K562 (cell line): ENCODE measurements around the gene SLC25A1. TPM values are rescaled to one million over a fixed set of nuclear protein-coding genes. Genes with fewer than 3 reads are reported as not detected.
A peak's percentile ranks its signal among the peaks of the same experiment; 100 is the strongest.

ENCODE experiments used
- ATAC-seq: fragments of 200-7000 bp; cut with Tn5 transposase; 3 replicates; pipeline ENCODE4 v1.9.1; 2020; ENCODE audit warnings: moderate library complexity
- BruUV-seq: library from RNA; stranded (reverse); fragments of 400-500 nt; replicated peaks from 2 replicates; lab custom pipeline; 2021; lab: Mats Ljungman, UMichigan
- CTCF ChIA-PET: fragments of 300-600 bp; formaldehyde crosslinking; extraction: SDS; loops from one replicate; lab custom pipeline; 2021; ENCODE audit warnings: low intra/inter-chr PET ratio; lab: Yijun Ruan, JAX
- POLR2A ChIA-PET: fragments of 300-600, 350-650 bp; sonication (Branson Sonifier 250); formaldehyde crosslinking; extraction: SDS; loops from one replicate; lab custom pipeline; 2021; ENCODE audit warnings: antibody characterized with exemption, inconsistent platforms; lab: Yijun Ruan, JAX
- DNase-seq, 4 experiments: peaks; one replicate each; pipeline versions ENCODE4 v3.0.0 to v3.0.0-alpha.2; 2011 to 2018; ENCODE audit warnings: low spot score in 3 of 4, mixed read lengths in 3 of 4; ENCODE audit errors: extremely low read depth in 1 of 4
- FAIRE-seq: peaks from 2 replicates; lab custom pipeline; 2011; peaks lifted over from hg19 to GRCh38; lab: Jason Lieb, UNC
- H2AFZ ChIP-seq: 2 replicates; pipeline ENCODE4 v1.6.0; 2011; ENCODE audit warnings: low read depth, low read length, control low read depth, inconsistent platforms
- H3K27ac ChIP-seq: fragments of 200-600 bp; 3 replicates; pipeline ENCODE4 v1.8.0; 2011; ENCODE audit warnings: low read depth, mild to moderate bottlenecking, control low read depth, inconsistent platforms, low read length, moderate library complexity, mixed read lengths; ENCODE audit errors: extremely low read depth
- H3K27me3 ChIP-seq, 2 experiments: fragments of 300-600 bp in 1 of 2; 2 replicates in 1 of 2; 3 replicates in 1 of 2; pipeline versions ENCODE4 v1.6.0 to v1.8.0; 2011; ENCODE audit warnings: inconsistent platforms in 2 of 2, low read length in 2 of 2, mild to moderate bottlenecking in 1 of 2, mixed read lengths in 1 of 2, moderate library complexity in 1 of 2; ENCODE audit not compliant: control insufficient read depth in 2 of 2, insufficient read depth in 2 of 2
- H3K36me3 ChIP-seq: fragments of 300-600 bp; 3 replicates; pipeline ENCODE4 v1.8.0; 2011; ENCODE audit warnings: mild to moderate bottlenecking, low read length, inconsistent platforms; ENCODE audit not compliant: control insufficient read depth, insufficient read depth
- H3K4me1 ChIP-seq, 2 experiments: fragments of 200-600 bp in 1 of 2; replicated peaks in 1 of 2; 2 replicates in 1 of 2; 3 replicates in 1 of 2; pipeline versions ENCODE4 v1.5.1 to v1.8.0; 2011; ENCODE audit warnings: inconsistent platforms in 2 of 2, low read length in 2 of 2, mild to moderate bottlenecking in 1 of 2, mixed read lengths in 1 of 2, moderate library complexity in 1 of 2; ENCODE audit not compliant: control insufficient read depth in 2 of 2, insufficient read depth in 2 of 2
- H3K4me2 ChIP-seq: 2 replicates; pipeline ENCODE4 v1.6.1; 2011; ENCODE audit warnings: low read length, control low read depth, inconsistent platforms, mixed read lengths; ENCODE audit not compliant: insufficient read depth
- H3K4me3 ChIP-seq: fragments of 200-600 bp; sonication (generic), shearing (Covaris generic); 2 replicates; pipeline ENCODE4 v1.5.1; 2016; ENCODE audit warnings: control low read depth, inconsistent platforms
- H3K79me2 ChIP-seq: fragments of 200-600 bp; 3 replicates; pipeline ENCODE4 v1.8.0; 2011; ENCODE audit warnings: low read length, inconsistent platforms; ENCODE audit not compliant: control insufficient read depth, insufficient read depth
- H3K9ac ChIP-seq, 2 experiments: 2 replicates each; pipeline versions ENCODE4 v1.6.0 to v1.6.1; 2011; ENCODE audit warnings: low read depth in 2 of 2, low read length in 2 of 2, control low read depth in 1 of 2, inconsistent platforms in 1 of 2, mild to moderate bottlenecking in 1 of 2, mixed read lengths in 1 of 2; ENCODE audit not compliant: insufficient read depth in 1 of 2
- H3K9me1 ChIP-seq: one replicate; pipeline ENCODE4 v1.6.0; 2011; ENCODE audit warnings: inconsistent platforms, mild to moderate bottlenecking, low read length, moderate library complexity; ENCODE audit not compliant: control insufficient read depth, insufficient read depth
- H3K9me3 ChIP-seq: replicated peaks from 2 replicates; pipeline ENCODE4 v1.5.1; 2011; ENCODE audit warnings: low read depth, low read length, inconsistent platforms; ENCODE audit not compliant: control insufficient read depth, insufficient read depth
- H4K20me1 ChIP-seq: replicated peaks from 2 replicates; pipeline ENCODE4 v1.6.1; 2011; ENCODE audit warnings: low read length, inconsistent platforms, mixed read lengths; ENCODE audit not compliant: control insufficient read depth, insufficient read depth
- ARNT ChIP-seq, 2 experiments: fragments of 450-650 bp; IDR thresholded peaks; 2 replicates each; pipeline ENCODE4 v1.6.1; 2016; ENCODE audit warnings: mild to moderate bottlenecking in 1 of 2
- BHLHE40 ChIP-seq: IDR thresholded peaks from 2 replicates; pipeline ENCODE4 v1.6.1; 2011; ENCODE audit warnings: low read length, improper control_type of control experiment
- CBX3 ChIP-seq, 2 experiments: IDR thresholded peaks; 1 replicate in 1 of 2; 2 replicates in 1 of 2; pipeline ENCODE4 v1.6.1; 2012; ENCODE audit warnings: inconsistent platforms in 2 of 2, low read length in 2 of 2, borderline replicate concordance in 1 of 2, control low read depth in 1 of 2
- KDM1A ChIP-seq, 2 experiments: fragments of 450-650 bp; IDR thresholded peaks; 2 replicates each; pipeline ENCODE4 v1.6.1; 2016; ENCODE audit warnings: mild to moderate bottlenecking in 2 of 2
- POLR2G ChIP-seq: fragments of 200-400 bp; formaldehyde crosslinking; IDR thresholded peaks from 2 replicates; pipeline ENCODE4 v1.6.1; 2017; ENCODE audit warnings: low read depth, mild to moderate bottlenecking, antibody characterized with exemption, low read length, moderate library complexity
- SAP30 ChIP-seq: fragments of 200-600 bp; sonication (generic); IDR thresholded peaks from 2 replicates; pipeline ENCODE4 v1.6.1; 2012; ENCODE audit warnings: borderline replicate concordance, low read depth, mild to moderate bottlenecking, moderate library complexity, low read length, control low read depth, inconsistent platforms; ENCODE audit not compliant: insufficient read depth, poor library complexity, severe bottlenecking
- SETDB1 ChIP-seq: IDR thresholded peaks from one replicate; pipeline ENCODE4 v1.6.1; 2012; ENCODE audit warnings: low read length, control low read depth, inconsistent platforms
- TCF7L2 ChIP-seq: fragments of 150-350 bp; IDR thresholded peaks from 2 replicates; pipeline ENCODE4 v1.6.1; 2016; ENCODE audit warnings: low read depth, mild to moderate bottlenecking, low read length, moderate library complexity
- WHSC1 ChIP-seq: IDR thresholded peaks from one replicate; pipeline ENCODE4 v1.6.1; 2012; ENCODE audit warnings: low read length, control low read depth, inconsistent platforms
- ZNF707 ChIP-seq: fragments of 250-450 bp; sonication (Bioruptor Pico); conservative IDR thresholded peaks from 2 replicates; pipeline ENCODE4 v1.8.0; 2022; ENCODE audit warnings: inconsistent platforms, mild to moderate bottlenecking, moderate library complexity
- WGBS: fragments of 100-300 bp; shearing (Covaris generic); methylation state at CpG from one replicate; pipeline ENCODE4 v1.1.6; 2016; ENCODE audit warnings: low coverage, mixed read lengths; ENCODE audit not compliant: insufficient coverage; ENCODE audit errors: missing lambda C conversion rate; 5-methylcytosine and 5-hydroxymethylcytosine counted together
- in situ Hi-C: fragments of 300-500 bp; cut with MboI; formaldehyde crosslinking; loops from 4 replicates; pipeline ENCODE4 v1.15.0; 2018; ENCODE audit warnings: inconsistent platforms, mixed read lengths
- intact Hi-C: fragments of 100-400 bp; cut with micrococcal nuclease; formaldehyde crosslinking; loops from 2 replicates; pipeline ENCODE4 v1.14.2; 2022
- polyA plus RNA-seq, 8 experiments: library from polyadenylated mRNA; depleted of rRNA in 4 of 8; stranded (reverse) in 5 of 8; unstranded in 3 of 8; fragments of >200 nt; fragmentation: Nextera tagmentation in 2 of 8; fragmentation: Illumina TruSeq in 1 of 8; extraction: Ambion mirVana in 2 of 8; extraction: Trizol in 1 of 8; gene quantifications; 2 replicates each; pipeline versions ENCODE4 v1.2.1 to v1.2.3, GENCODE V29; 2011 to 2014; ENCODE audit warnings: inconsistent platforms in 1 of 8, missing spikeins in 1 of 8
- total RNA-seq, 7 experiments: library from RNA; depleted of rRNA in 6 of 7; stranded (reverse); fragments of >200 nt in 6 of 7; fragmentation: Illumina TruSeq in 2 of 7; extraction: Trizol in 2 of 7; gene quantifications; 2 replicates each; pipeline versions ENCODE4 v1.2.1 to v1.2.3, GENCODE V29; 2011 to 2021; ENCODE audit warnings: low replicate concordance in 1 of 7
- TF ChIP-seq, protein P1 (sequence below): fragments of 450-650 bp; formaldehyde crosslinking; conservative IDR thresholded peaks from 2 replicates; pipeline ENCODE4 v1.4.0; 2022; ENCODE audit warnings: mild to moderate bottlenecking, missing genetic modification characterization

The SLC25A1 gene
- total and polyA plus RNA-seq, 9 of the 15 experiments (the other 6 are each of a cell fraction or from before 2014, with no cell fraction given), result 11.0 to 408 (median 110) TPM

GRCh38 chr22:19181786-19182471 lies 3.4 kb upstream of the SLC25A1 start:
- Histone ChIP-seq H3K9me1 (no peaks in the 10 kb centered on the region), H3K4me1 (peaks cover 13 to 76% of the 10 kb centered on the region in 2 experiments), H3K36me3 (peaks cover 6% of the 10 kb centered on the region; the same call in 1 of the 3 replicates), H3K4me3 (no peak overlapping the region), H4K20me1 (no peaks in the 10 kb centered on the region; the same call in 1 of the 2 replicates), H3K79me2 (peaks cover 15% of the 10 kb centered on the region), H3K9me3 (no peaks in the 10 kb centered on the region), H3K27me3 (peaks cover 17 to 42% of the 10 kb centered on the region in 2 experiments; a peak in 4 of 5 replicates), H3K4me2 (no peak overlapping the region), H2AFZ (no peak overlapping the region), H3K9ac (peak overlapping the region in 1 of 2 experiments; percentile 96; a peak in 2 of 4 replicates), H3K27ac (no peak overlapping the region)
- ATAC-seq (no peak), DNase-seq (no peak), FAIRE-seq (no peak)
- intact Hi-C loops, result no loop called here
- in situ Hi-C loops, result no loop called here
- ChIA-PET CTCF (no interaction called here), POLR2A (interaction anchor here (0.6 to 11.1 kb wide), 7 partner anchors 13 to 446 kb away, joined by 3 to 191 read pairs (median 5); no protein-coding TSS in a partner anchor)
- TF ChIP-seq POLR2G, result peak; percentile 38
- peak; percentile 96 for TF ChIP-seq SETDB1
- TF ChIP-seq TCF7L2, result 0 out of 2 replicates have a peak, but pooled peaks have one; percentile 7
- peak; percentile 40 for TF ChIP-seq SAP30
- 0 out of 2 replicates have a peak, but pooled peaks have one; percentile 25 for TF ChIP-seq ZNF707 (CRISPR knock-in tag)
- peak; percentile 79 for TF ChIP-seq BHLHE40
- TF ChIP-seq ARNT (IDR thresholded peaks at IDR 0.05), result no peak
- no peak for TF ChIP-seq KDM1A (IDR thresholded peaks at IDR 0.05)
- peak; percentile 12 for TF ChIP-seq WHSC1
- TF ChIP-seq, protein P1, sequence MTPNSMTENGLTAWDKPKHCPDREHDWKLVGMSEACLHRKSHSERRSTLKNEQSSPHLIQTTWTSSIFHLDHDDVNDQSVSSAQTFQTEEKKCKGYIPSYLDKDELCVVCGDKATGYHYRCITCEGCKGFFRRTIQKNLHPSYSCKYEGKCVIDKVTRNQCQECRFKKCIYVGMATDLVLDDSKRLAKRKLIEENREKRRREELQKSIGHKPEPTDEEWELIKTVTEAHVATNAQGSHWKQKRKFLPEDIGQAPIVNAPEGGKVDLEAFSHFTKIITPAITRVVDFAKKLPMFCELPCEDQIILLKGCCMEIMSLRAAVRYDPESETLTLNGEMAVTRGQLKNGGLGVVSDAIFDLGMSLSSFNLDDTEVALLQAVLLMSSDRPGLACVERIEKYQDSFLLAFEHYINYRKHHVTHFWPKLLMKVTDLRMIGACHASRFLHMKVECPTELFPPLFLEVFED (CRISPR knock-in tag), result 0 out of 2 replicates have a peak, but pooled peaks have one; percentile 32
- 0 out of 3 replicates have a peak, but pooled peaks of 1 of the 2 experiments have one; percentile 18 for TF ChIP-seq CBX3 (IDR thresholded peaks at IDR 0.05; ENCODE audit: borderline replicate concordance in 1 of 2, low read length in 2 of 2)
- no TSS peak for BruUV-seq
- 24% methylated on average over 12 of the region's 12 CpGs for WGBS
